ENCODE results near the gene AIFM1.

AIFM1 gene

DNA sequence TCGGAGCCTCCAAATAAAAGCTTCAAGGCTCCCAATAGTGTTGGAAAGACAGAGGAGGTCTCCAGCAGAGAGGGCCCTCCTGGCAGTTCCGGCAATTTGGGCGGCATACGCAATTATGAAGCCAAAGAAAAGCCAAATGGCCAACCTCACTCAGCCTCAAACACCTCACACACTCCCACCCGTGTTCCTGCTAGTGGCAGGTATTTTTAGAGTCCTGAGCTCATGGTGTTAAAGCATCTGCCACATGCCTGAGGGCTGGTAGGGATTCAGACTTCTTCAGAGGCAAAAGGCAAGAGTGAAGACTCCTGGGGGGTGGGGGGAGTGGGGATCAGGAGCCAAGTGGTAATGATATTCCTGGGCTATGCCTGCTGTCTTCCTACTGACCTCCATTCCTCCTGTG lies 13.5 kb upstream of the AIFM1 start:
- DNase-seq (ENCODE audit: low read depth, low spot score): no peak
- no peak overlapping the region for H3K4me3 ChIP-seq (ENCODE audit: low read depth, low read length)
- no peak for TF ChIP-seq CTCF (IDR thresholded peaks at IDR 0.05; ENCODE audit: insufficient read depth, low read length, missing control alignments)
- ChIA-PET CTCF (interaction anchor here (1.0 kb wide), 1 partner anchor 101 kb away, joined by 3 read pairs; no protein-coding TSS in a partner anchor), POLR2A (no interaction called here)

GRCh38 chrX:130176942-130177341 lies 11.3 kb upstream of the AIFM1 start:
- H3K4me3 ChIP-seq (ENCODE audit: low read depth, low read length): no peak overlapping the region
- POLR2A ChIA-PET: no interaction called here
- no peak for DNase-seq (ENCODE audit: low read depth, low spot score)
- CTCF ChIA-PET: no interaction called here
- no peak for TF ChIP-seq CTCF (IDR thresholded peaks at IDR 0.05; ENCODE audit: insufficient read depth, low read length, missing control alignments)

DNA sequence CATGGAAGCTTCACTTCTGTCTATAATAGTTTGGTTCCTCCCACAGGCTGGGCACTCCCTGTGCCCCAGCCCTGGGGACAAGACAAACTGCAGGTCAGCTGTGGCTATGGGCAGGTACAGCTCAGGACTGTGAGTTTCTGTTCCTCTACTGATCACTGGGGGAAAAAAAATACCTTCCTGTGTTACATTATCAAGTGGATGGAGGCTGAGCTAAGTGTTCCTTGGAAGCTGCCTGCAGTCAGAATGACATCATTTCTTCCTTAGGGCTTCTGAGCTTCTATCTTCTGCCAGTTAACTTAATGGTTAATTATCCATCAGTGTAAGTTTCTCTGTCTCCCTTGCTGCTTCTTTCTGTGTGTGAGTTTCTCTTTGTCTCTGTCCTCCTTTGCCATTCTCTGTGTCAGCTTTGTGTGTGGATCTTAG lies 10.7 kb upstream of the AIFM1 start:
- H3K4me3 ChIP-seq (ENCODE audit: low read depth, low read length): no peak overlapping the region
- no peak for DNase-seq (ENCODE audit: low read depth, low spot score)
- POLR2A ChIA-PET: no interaction called here
- CTCF ChIA-PET: interaction anchor here (0.6 to 1.4 kb wide), 5 partner anchors 11 to 569 kb away, joined by 3 to 4 read pairs (median 3); partner anchors contain the start of gene AIFM1
- no peak for TF ChIP-seq CTCF (IDR thresholded peaks at IDR 0.05; ENCODE audit: insufficient read depth, low read length, missing control alignments)

DNA sequence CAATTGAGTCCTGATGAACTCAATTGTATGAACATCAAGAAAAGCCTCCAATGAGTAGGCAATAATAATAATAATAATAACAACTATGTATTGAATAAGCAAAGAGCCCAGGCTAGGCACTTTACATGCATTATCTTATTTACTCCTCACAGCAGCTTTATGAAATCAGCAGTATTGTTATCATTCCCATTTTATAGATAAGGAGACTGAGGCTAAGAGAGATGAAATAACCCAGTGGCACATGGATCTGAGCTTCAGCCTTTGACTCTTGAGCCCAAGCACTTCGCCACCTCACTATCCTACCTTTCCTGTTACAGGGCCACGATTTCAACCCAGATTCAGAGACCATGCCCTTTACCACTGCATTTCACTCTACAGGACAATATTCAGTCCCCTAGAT lies 9.3 kb upstream of the AIFM1 start:
- TF ChIP-seq CTCF (IDR thresholded peaks at IDR 0.05; ENCODE audit: insufficient read depth, low read length, missing control alignments): no peak
- ChIA-PET CTCF (interaction anchor here (1.3 to 1.6 kb wide), 2 partner anchors 16 to 95 kb away, joined by 3 to 6 read pairs; no protein-coding TSS in a partner anchor), POLR2A (no interaction called here)
- no peak overlapping the region for H3K4me3 ChIP-seq (ENCODE audit: low read depth, low read length)
- no peak for DNase-seq (ENCODE audit: low read depth, low spot score)

GRCh38 chrX:130174045-130174704 lies 8.5 kb upstream of the AIFM1 start:
- CTCF ChIA-PET: interaction anchor here (0.8 to 1.6 kb wide), 2 partner anchors 18 to 94 kb away, joined by 4 to 6 read pairs; no protein-coding TSS in a partner anchor
- no peak overlapping the region for H3K4me3 ChIP-seq (ENCODE audit: low read depth, low read length)
- DNase-seq (ENCODE audit: low read depth, low spot score): no peak
- TF ChIP-seq CTCF (IDR thresholded peaks at IDR 0.05; ENCODE audit: insufficient read depth, low read length, missing control alignments): no peak
- POLR2A ChIA-PET: interaction anchor here (0.8 kb wide), 1 partner anchor 113 kb away, joined by 5 read pairs; no protein-coding TSS in a partner anchor

- H3K4me3 ChIP-seq (ENCODE audit: low read depth, low read length): no peak overlapping the region
- TF ChIP-seq CTCF (IDR thresholded peaks at IDR 0.05; ENCODE audit: insufficient read depth, low read length, missing control alignments): no peak
- DNase-seq (ENCODE audit: low read depth, low spot score): no peak
- POLR2A ChIA-PET: no interaction called here
- CTCF ChIA-PET: interaction anchor here (0.8 to 1.6 kb wide), 2 partner anchors 19 to 93 kb away, joined by 4 to 6 read pairs; no protein-coding TSS in a partner anchor
Observed at GRCh38 chrX:130173190-130173895, 7.7 kb upstream of the AIFM1 start.

All from AG04449 (cell line).